ENCODE measurements around the gene BLID. TPM values are rescaled to one million over a fixed set of nuclear protein-coding genes. Genes with fewer than 3 reads are reported as not detected.

BLID gene
- total and polyA plus RNA-seq, 7 donors: 0.04 to 0.45 TPM; not detected in 5

DNA sequence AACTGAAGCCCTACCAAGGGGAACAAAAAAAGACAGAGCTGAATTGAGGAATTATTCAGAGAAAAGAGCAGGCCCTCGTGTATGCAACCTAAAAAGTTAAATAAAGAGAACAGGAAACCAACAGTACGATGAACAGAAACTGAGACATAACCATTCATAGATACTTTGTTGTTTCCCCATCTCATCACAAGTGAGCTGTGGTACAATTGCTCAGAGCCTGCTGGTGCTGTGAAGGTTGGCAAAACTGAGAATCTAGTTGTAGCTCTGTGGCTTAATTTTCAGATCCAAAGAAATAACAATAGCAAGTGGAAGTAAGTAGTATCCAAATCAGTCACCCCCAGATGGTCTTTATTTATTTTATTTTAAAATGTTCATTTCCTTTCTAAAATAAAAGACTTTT is 37.7 kb upstream of the BLID start:
- TF ChIP-seq, protein P1, sequence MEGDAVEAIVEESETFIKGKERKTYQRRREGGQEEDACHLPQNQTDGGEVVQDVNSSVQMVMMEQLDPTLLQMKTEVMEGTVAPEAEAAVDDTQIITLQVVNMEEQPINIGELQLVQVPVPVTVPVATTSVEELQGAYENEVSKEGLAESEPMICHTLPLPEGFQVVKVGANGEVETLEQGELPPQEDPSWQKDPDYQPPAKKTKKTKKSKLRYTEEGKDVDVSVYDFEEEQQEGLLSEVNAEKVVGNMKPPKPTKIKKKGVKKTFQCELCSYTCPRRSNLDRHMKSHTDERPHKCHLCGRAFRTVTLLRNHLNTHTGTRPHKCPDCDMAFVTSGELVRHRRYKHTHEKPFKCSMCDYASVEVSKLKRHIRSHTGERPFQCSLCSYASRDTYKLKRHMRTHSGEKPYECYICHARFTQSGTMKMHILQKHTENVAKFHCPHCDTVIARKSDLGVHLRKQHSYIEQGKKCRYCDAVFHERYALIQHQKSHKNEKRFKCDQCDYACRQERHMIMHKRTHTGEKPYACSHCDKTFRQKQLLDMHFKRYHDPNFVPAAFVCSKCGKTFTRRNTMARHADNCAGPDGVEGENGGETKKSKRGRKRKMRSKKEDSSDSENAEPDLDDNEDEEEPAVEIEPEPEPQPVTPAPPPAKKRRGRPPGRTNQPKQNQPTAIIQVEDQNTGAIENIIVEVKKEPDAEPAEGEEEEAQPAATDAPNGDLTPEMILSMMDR (IDR thresholded peaks at IDR 0.05): no peak
- H3K27ac ChIP-seq: no peak overlapping the region
- ATAC-seq: no peak
- H3K4me3 ChIP-seq: no peak overlapping the region
- peaks cover 1% of the 10 kb centered on the region for H3K4me1 ChIP-seq
- H3K36me3 ChIP-seq (ENCODE audit: insufficient read depth in 1 of 2, low read depth in 1 of 2): no peaks in the 10 kb centered on the region
- no peaks in the 10 kb centered on the region for H3K9me3 ChIP-seq
- 54 to 78% (median 63%) methylated on average over 2 of the region's 2 CpGs for WGBS, 3 donors
- no peak for DNase-seq
- intact Hi-C loops (cut with DNase I): loop anchor here (5.0 kb wide), 2 partner anchors 36 to 46 kb away; partner anchors contain the start of gene BLID (in 1 of the 2)
- H3K27me3 ChIP-seq (ENCODE audit: insufficient read depth in 3 of 3, low read length in 2 of 3): no peaks in the 10 kb centered on the region

DNA sequence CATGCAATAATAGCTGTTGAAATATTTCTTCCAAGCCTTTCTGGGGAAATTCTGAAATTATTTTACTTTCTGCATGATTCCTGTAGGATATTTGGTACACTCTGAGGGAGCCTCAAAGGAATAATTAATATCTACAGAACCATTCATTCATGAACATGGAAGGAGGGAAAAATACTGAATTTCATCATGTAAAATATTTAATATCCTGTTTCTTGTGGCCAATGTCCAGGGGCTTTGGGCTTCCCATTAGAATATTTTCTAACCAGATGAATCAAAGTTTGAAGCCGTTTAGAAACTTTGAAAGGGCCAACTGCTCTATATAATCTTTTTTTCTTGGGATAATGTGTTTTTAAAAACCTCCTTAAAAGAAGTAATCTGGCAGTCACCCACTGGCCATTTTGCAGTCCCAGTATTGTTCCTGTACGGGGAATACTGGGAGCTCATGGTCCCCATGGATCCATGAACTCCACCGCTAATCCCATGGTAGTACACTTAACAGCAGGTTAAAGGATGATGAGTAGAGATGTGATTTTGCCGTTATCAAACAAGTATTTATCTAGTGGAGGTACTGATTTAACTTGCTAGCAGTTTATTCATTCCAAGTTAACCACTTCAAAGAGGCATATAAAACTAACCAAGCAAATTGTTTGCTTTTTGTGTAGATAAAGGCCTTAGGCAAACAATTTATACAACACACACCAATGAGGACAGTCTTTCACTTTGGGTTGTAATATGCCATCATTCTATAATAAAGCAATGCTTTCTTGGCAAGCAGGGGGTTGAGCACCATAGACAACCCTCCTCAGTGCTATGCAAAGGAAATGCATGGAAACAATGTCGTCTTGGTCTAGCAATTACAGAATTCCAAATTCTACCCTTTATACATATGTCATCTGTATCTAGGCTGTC is 34.5 kb upstream of the BLID start:
- Histone ChIP-seq H3K4me3 (no peak overlapping the region), H3K27ac (no peak overlapping the region), H3K4me1 (no peaks in the 10 kb centered on the region), H3K36me3 (ENCODE audit: insufficient read depth in 1 of 2, low read depth in 1 of 2) (no peaks in the 10 kb centered on the region), H3K9me3 (no peaks in the 10 kb centered on the region), H3K27me3 (ENCODE audit: insufficient read depth in 3 of 3, low read length in 2 of 3) (no peaks in the 10 kb centered on the region)
- DNase-seq (no peak), ATAC-seq (no peak)
- WGBS, 3 donors: 65 to 75% (median 68%) methylated on average over 5 of the region's 5 CpGs
- TF ChIP-seq, protein P1 (IDR thresholded peaks at IDR 0.05): no peak
- intact Hi-C loops (cut with DNase I): loop anchor here (5.0 kb wide), 2 partner anchors 33 to 43 kb away; partner anchors contain the start of gene BLID (in 1 of the 2)

DNA sequence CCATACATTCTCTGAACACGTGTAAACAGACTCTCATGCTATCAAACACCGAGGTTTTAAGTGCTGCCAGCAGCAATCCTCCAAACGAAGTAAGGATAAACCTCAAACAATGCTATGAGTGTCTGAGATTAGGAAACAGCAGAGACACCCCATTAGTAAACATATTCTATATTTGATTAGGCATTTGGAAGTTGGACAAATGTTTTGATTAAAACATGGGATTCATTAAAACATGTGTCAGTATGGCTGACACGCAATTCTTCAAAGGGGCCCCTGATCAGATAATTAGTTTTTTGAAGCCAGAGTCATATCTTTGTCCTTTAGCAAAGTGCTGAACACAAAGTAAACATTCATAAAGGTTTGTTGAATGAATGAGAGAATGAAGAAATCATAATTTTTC is 33.2 kb upstream of the BLID start:
- H3K36me3 ChIP-seq (ENCODE audit: insufficient read depth in 1 of 2, low read depth in 1 of 2): no peaks in the 10 kb centered on the region
- ATAC-seq (no peak), DNase-seq (no peak)
- no peaks in the 10 kb centered on the region for H3K9me3 ChIP-seq
- TF ChIP-seq, protein P1 (IDR thresholded peaks at IDR 0.05): no peak
- no peak overlapping the region for H3K27ac ChIP-seq
- intact Hi-C loops (cut with DNase I): no loop called here
- WGBS, 3 donors: 80 to 91% (median 83%) methylated on average over 4 of the region's 4 CpGs
- H3K4me1 ChIP-seq: no peaks in the 10 kb centered on the region
- H3K4me3 ChIP-seq: no peak overlapping the region
- no peaks in the 10 kb centered on the region for H3K27me3 ChIP-seq (ENCODE audit: insufficient read depth in 3 of 3, low read length in 2 of 3)

DNA sequence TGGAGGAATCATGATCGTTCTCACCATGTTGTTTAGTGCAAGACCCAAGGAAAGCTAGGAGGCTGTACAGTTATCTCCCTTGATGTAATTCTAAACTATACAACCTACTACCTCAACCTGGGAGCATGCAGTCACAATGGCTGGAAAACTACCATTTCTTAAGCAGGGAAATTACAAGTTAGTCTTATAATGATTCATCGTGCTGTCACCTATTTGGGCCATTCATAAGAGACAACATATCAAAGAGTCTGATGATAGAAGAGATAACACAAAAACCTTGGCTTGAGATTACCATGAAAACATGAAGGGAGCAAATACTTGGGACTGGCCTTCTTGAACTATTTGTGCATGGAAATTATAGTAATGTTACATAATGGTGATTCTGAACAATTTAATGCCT is 30.5 kb upstream of the BLID start:
- no peaks in the 10 kb centered on the region for H3K9me3 ChIP-seq
- no peak for DNase-seq
- no peaks in the 10 kb centered on the region for H3K36me3 ChIP-seq (ENCODE audit: insufficient read depth in 1 of 2, low read depth in 1 of 2)
- 90 to 99% (median 94%) methylated on average over 2 of the region's 2 CpGs for WGBS, 3 donors
- no peak overlapping the region for H3K4me3 ChIP-seq
- no peaks in the 10 kb centered on the region for H3K4me1 ChIP-seq
- H3K27ac ChIP-seq: no peak overlapping the region
- ATAC-seq: no peak
- intact Hi-C loops (cut with DNase I): no loop called here
- TF ChIP-seq, protein P1 (IDR thresholded peaks at IDR 0.05): no peak
- H3K27me3 ChIP-seq (ENCODE audit: insufficient read depth in 3 of 3, low read length in 2 of 3): no peaks in the 10 kb centered on the region
